OCI-LY7 (cell line): ENCODE measurements around the gene KCNIP4. TPM values are rescaled to one million over a fixed set of nuclear protein-coding genes. Genes with fewer than 3 reads are reported as not detected.
A peak's percentile ranks its signal among the peaks of the same experiment; 100 is the strongest.
"Not testable (repeated sequence)": the region's sequence is repeated elsewhere in the genome, so short reads cannot be mapped to it uniquely, and the experiment has no call there.

Experiments used
- Bru-seq: library from RNA; stranded (reverse); fragments of 400-500 nt; gene quantifications from one replicate; lab custom pipeline; 2021; lab: Mats Ljungman, UMichigan
- BruChase-seq, 2 experiments: library from RNA; stranded (reverse); fragments of 400-500 nt; gene quantifications; one replicate each; lab custom pipeline; 2021; lab: Mats Ljungman, UMichigan
- BruUV-seq: library from RNA; stranded (reverse); fragments of 400-500 nt; replicated peaks from 2 replicates; lab custom pipeline; 2021; lab: Mats Ljungman, UMichigan
- CTCF ChIA-PET: fragments of 300-600 bp; sonication (Branson Sonifier 250); formaldehyde crosslinking; loops from one replicate; lab custom pipeline; 2022; ENCODE audit warnings: antibody characterized with exemption; ENCODE audit not compliant: unreplicated experiment; lab: Charles Lee
- POLR2A ChIA-PET: fragments of 300-600 bp; sonication (Branson Sonifier 250); formaldehyde crosslinking; loops from one replicate; lab custom pipeline; 2022; ENCODE audit warnings: antibody characterized with exemption; lab: Charles Lee
- DNase-seq: peaks from one replicate; pipeline ENCODE4 v3.0.0-alpha.2; 2015; ENCODE audit warnings: low spot score
- H2AFZ ChIP-seq: fragments of 200-600 bp; sonication (generic), shearing (Covaris generic); 2 replicates; pipeline ENCODE4 v1.6.1; 2014; ENCODE audit warnings: mild to moderate bottlenecking, antibody characterized with exemption, low read length, moderate library complexity
- H3K27ac ChIP-seq: fragments of 200-600 bp; sonication (generic); 2 replicates; pipeline ENCODE4 v1.5.1; 2014; ENCODE audit warnings: mixed run types, low read depth, mild to moderate bottlenecking, moderate library complexity, low read length, inconsistent platforms; ENCODE audit not compliant: poor library complexity, severe bottlenecking
- H3K36me3 ChIP-seq: fragments of 200-600 bp; sonication (generic); 2 replicates; pipeline ENCODE4 v1.6.1; 2014; ENCODE audit warnings: mild to moderate bottlenecking, antibody characterized with exemption, low read length, moderate library complexity, mixed read lengths; ENCODE audit not compliant: insufficient read depth
- H3K4me1 ChIP-seq: fragments of 200-600 bp; sonication (generic); 2 replicates; pipeline ENCODE4 v1.5.1; 2014; ENCODE audit warnings: mild to moderate bottlenecking, low read length; ENCODE audit not compliant: insufficient read depth, poor library complexity, severe bottlenecking
- H3K4me2 ChIP-seq: fragments of 200-600 bp; sonication (generic); 2 replicates; pipeline ENCODE4 v1.6.1; 2014; ENCODE audit warnings: mild to moderate bottlenecking, low read length
- H3K4me3 ChIP-seq: fragments of 200-600 bp; sonication (generic); 2 replicates; pipeline ENCODE4 v1.5.1; 2014; ENCODE audit warnings: mild to moderate bottlenecking, low read depth, low read length; ENCODE audit not compliant: poor library complexity, severe bottlenecking
- H3K79me2 ChIP-seq: fragments of 200-600 bp; sonication (generic); 2 replicates; pipeline ENCODE4 v1.6.1; 2016; ENCODE audit warnings: low read depth, mild to moderate bottlenecking, low read length, moderate library complexity, mixed read lengths; ENCODE audit not compliant: insufficient read depth
- H3K9me2 ChIP-seq: fragments of 200-600 bp; sonication (generic); 2 replicates; pipeline ENCODE4 v1.6.1; 2016; ENCODE audit warnings: mild to moderate bottlenecking, low read length, mixed read lengths; ENCODE audit not compliant: insufficient read depth
- H3K9me3 ChIP-seq: fragments of 200-600 bp; sonication (generic); 2 replicates; pipeline ENCODE4 v1.6.1; 2014; ENCODE audit warnings: mild to moderate bottlenecking, mixed run types, low read length, mixed read lengths
- H4K20me1 ChIP-seq: fragments of 200-600 bp; sonication (generic); 2 replicates; pipeline ENCODE4 v1.6.1; 2014; ENCODE audit warnings: mild to moderate bottlenecking, antibody characterized with exemption, low read length, moderate library complexity, mixed read lengths; ENCODE audit not compliant: insufficient read depth
- CTCF ChIP-seq: fragments of 200-600 bp; sonication (generic); conservative IDR thresholded peaks from 2 replicates; pipeline ENCODE4 v1.5.1; 2014; ENCODE audit warnings: mild to moderate bottlenecking, antibody characterized with exemption, low read length, moderate library complexity, mixed read lengths
- EZH2phosphoT487 ChIP-seq: fragments of 200-600 bp; sonication (generic); IDR thresholded peaks from 2 replicates; pipeline ENCODE4 v1.6.1; 2018; ENCODE audit warnings: low read depth, borderline replicate concordance, mild to moderate bottlenecking, mixed run types, antibody characterized with exemption, low read length, moderate library complexity, mixed read lengths
- intact Hi-C: fragments of 100-400 bp; cut with micrococcal nuclease; formaldehyde crosslinking; loops from one replicate; pipeline ENCODE4 v1.10.0; 2022; ENCODE audit not compliant: unreplicated experiment
- long read RNA-seq: library from polyadenylated mRNA; stranded (forward); transcript quantifications from one replicate; pipeline ENCODE4 v2.0.0, GENCODE V29; 2022
- total RNA-seq, 2 experiments: library from RNA; depleted of rRNA in 1 of 2; stranded (reverse); fragments of >200 nt in 1 of 2; shearing (Covaris generic) in 1 of 2; gene quantifications; 2 replicates each; pipeline ENCODE4 v1.2.3, GENCODE V29; 2014 to 2022

Gene KCNIP4
- total RNA-seq (2014; rRNA removed; shearing (Covaris generic)): not detected in 2 replicates
- not detected in 2 replicates for total RNA-seq (2022)
- Bru-seq, nascent RNA: percentile 1 among the genes with signal in this experiment
- percentile 0 among the genes with signal in this experiment for BruChase-seq, experiment 1, labeled RNA remaining after a 6-hour chase
- BruChase-seq, experiment 2, labeled RNA remaining after a 2-hour chase: percentile 0 among the genes with signal in this experiment
- long read RNA-seq, partial matches to known transcripts: 0 of 1 reads
- long read RNA-seq, other reads (novel, unspliced or antisense): 1 of 1 reads

- POLR2A ChIA-PET: interaction anchor here (0.6 kb wide), 1 partner anchor 453 kb away, joined by 3 read pairs; no protein-coding TSS in a partner anchor
- Histone ChIP-seq H4K20me1 (no peaks in the 10 kb centered on the region), H2AFZ (no peak within 1 kb of the TSS), H3K27ac (no peak within 1 kb of the TSS), H3K9me3 (no peaks in the 10 kb centered on the region), H3K79me2 (no peaks in the 10 kb centered on the region), H3K4me1 (no peaks in the 10 kb centered on the region), H3K4me3 (no peak within 1 kb of the TSS), H3K36me3 (no peaks in the 10 kb centered on the region), H3K4me2 (no peak within 1 kb of the TSS), H3K9me2 (no peaks in the 10 kb centered on the region)
- no TSS peak for BruUV-seq
- intact Hi-C loops: no loop called here
- no peak for TF ChIP-seq CTCF
- no peak for TF ChIP-seq EZH2phosphoT487
- no peak for DNase-seq
- CTCF ChIA-PET: no interaction called here
These were observed at the start of gene KCNIP4 for GRCh38 chr4:21948347-21949072. Gene KCNIP4, minus strand, starts transcription at chr4:21948772.

DNA sequence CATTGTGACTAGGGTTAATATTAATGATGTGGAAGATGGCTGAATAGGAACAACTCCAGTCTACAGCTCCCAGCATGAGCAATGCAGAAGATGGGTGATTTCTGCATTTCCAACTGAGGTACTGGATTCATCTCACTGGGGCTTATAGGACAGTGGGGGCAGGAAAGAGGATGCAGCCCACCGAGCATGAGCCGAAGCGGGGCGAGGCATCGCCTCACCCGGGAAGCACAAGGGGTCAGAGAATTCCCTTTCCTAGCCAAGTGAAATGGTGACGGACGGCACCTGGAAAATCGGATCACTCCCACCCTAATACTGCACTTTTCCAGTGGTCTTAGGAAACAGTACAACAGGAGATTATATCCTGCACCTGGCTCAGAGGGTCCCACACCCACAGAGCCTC is 48.0 kb upstream of the KCNIP4 start:
- CTCF ChIA-PET, H3K79me2 ChIP-seq, H3K9me3 ChIP-seq, H3K4me3 ChIP-seq, H3K27ac ChIP-seq, H3K9me2 ChIP-seq, H3K4me1 ChIP-seq, DNase-seq, H4K20me1 ChIP-seq, BruUV-seq, H3K4me2 ChIP-seq, H3K36me3 ChIP-seq, H2AFZ ChIP-seq, intact Hi-C loops, POLR2A ChIA-PET: not testable (repeated sequence)

- TF ChIP-seq EZH2phosphoT487: no peak
- TF ChIP-seq CTCF: no peak
- no peak overlapping the region for H2AFZ ChIP-seq
- DNase-seq: no peak
- no peaks in the 10 kb centered on the region for H3K9me2 ChIP-seq
- ChIA-PET CTCF (no interaction called here), POLR2A (no interaction called here)
- no peaks in the 10 kb centered on the region for H4K20me1 ChIP-seq
- no peaks in the 10 kb centered on the region for H3K4me1 ChIP-seq
- H3K36me3 ChIP-seq: no peaks in the 10 kb centered on the region
- H3K4me3 ChIP-seq: no peak overlapping the region
- H3K79me2 ChIP-seq: no peaks in the 10 kb centered on the region
- intact Hi-C loops: no loop called here
- 0 out of 2 replicates have a peak, but pooled peaks cover 4% of the 10 kb centered on the region for H3K9me3 ChIP-seq
- no peak overlapping the region for H3K27ac ChIP-seq
- BruUV-seq: no TSS peak
- no peak overlapping the region for H3K4me2 ChIP-seq
These were observed 43.8 kb upstream of the KCNIP4 start for GRCh38 chr4:21992330-21992729.
